SK-N-SH treated with all-trans-retinoic acid at 6 μM for 48 hours (cell line): ENCODE measurements around the gene CENPQ.

ENCODE experiments used
- ATAC-seq: fragments of 200-7000 bp; cut with Tn5 transposase; 3 replicates; pipeline ENCODE4 v1.9.1; 2020; ENCODE audit warnings: mild to moderate bottlenecking, moderate library complexity
- ARNTL ChIP-seq: fragments of 450-650 bp; formaldehyde crosslinking; IDR thresholded peaks from 2 replicates; pipeline ENCODE4 v1.5.0; 2020; ENCODE audit warnings: low read depth, mild to moderate bottlenecking, moderate library complexity, borderline replicate concordance
- BACH2 ChIP-seq: fragments of 250-450 bp; sonication (Bioruptor Pico); IDR thresholded peaks from 2 replicates; pipeline ENCODE4 v1.9.0; 2021; ENCODE audit warnings: mild to moderate bottlenecking, borderline replicate concordance
- CSDC2 ChIP-seq: fragments of 250-450 bp; sonication (Bioruptor Pico); IDR thresholded peaks from 2 replicates; pipeline ENCODE4 v1.5.0; 2020; ENCODE audit warnings: mild to moderate bottlenecking, moderate library complexity
- ESRRG ChIP-seq: fragments of 250-450 bp; sonication (Bioruptor Pico); IDR thresholded peaks from 2 replicates; pipeline ENCODE4 v1.6.1; 2021; ENCODE audit warnings: mild to moderate bottlenecking
- GLIS3 ChIP-seq: fragments of 250-450 bp; sonication (Bioruptor Pico); IDR thresholded peaks from 2 replicates; pipeline ENCODE4 v1.5.0; 2020; ENCODE audit warnings: mild to moderate bottlenecking, moderate library complexity
- ISL1 ChIP-seq: fragments of 250-450 bp; sonication (Bioruptor Pico); IDR thresholded peaks from 2 replicates; pipeline ENCODE4 v2.1.2; 2022; ENCODE audit warnings: mild to moderate bottlenecking, moderate library complexity
- POU6F1 ChIP-seq: fragments of 250-450 bp; sonication (Bioruptor Pico); IDR thresholded peaks from 2 replicates; pipeline ENCODE4 v1.8.0; 2021; ENCODE audit warnings: low read depth, mild to moderate bottlenecking, moderate library complexity, borderline replicate concordance
- SNAI2 ChIP-seq: fragments of 250-450 bp; sonication (Bioruptor Pico); IDR thresholded peaks from 2 replicates; pipeline ENCODE4 v1.5.0; 2020; ENCODE audit warnings: mild to moderate bottlenecking, moderate library complexity
- TCF4 ChIP-seq: fragments of 250-450 bp; sonication (Bioruptor Pico); IDR thresholded peaks from 2 replicates; pipeline ENCODE4 v1.8.0; 2021; ENCODE audit warnings: mild to moderate bottlenecking, moderate library complexity, borderline replicate concordance
- TOX ChIP-seq: fragments of 250-450 bp; sonication (Bioruptor Pico); IDR thresholded peaks from 2 replicates; pipeline ENCODE4 v1.8.0; 2021; ENCODE audit warnings: mild to moderate bottlenecking, moderate library complexity, borderline replicate concordance
- TSHZ2 ChIP-seq: fragments of 250-450 bp; sonication (Bioruptor Pico); IDR thresholded peaks from 2 replicates; pipeline ENCODE4 v1.5.0; 2020; ENCODE audit warnings: mild to moderate bottlenecking, moderate library complexity
- ZC3H10 ChIP-seq: fragments of 250-450 bp; sonication (Bioruptor Pico); IDR thresholded peaks from 2 replicates; pipeline ENCODE4 v1.5.1; 2021; ENCODE audit warnings: mild to moderate bottlenecking, moderate library complexity
- ZFP30 ChIP-seq: fragments of 450-650 bp; formaldehyde crosslinking; IDR thresholded peaks from 2 replicates; pipeline ENCODE4 v1.5.0; 2022; ENCODE audit warnings: mild to moderate bottlenecking, moderate library complexity
- ZNF565 ChIP-seq: fragments of 450-650 bp; formaldehyde crosslinking; conservative IDR thresholded peaks from 2 replicates; pipeline ENCODE4 v1.5.0; 2020; ENCODE audit warnings: low read depth, mild to moderate bottlenecking, moderate library complexity
- ZNF70 ChIP-seq: fragments of 450-650 bp; formaldehyde crosslinking; IDR thresholded peaks from 2 replicates; pipeline ENCODE4 v1.5.0; 2020; ENCODE audit warnings: mild to moderate bottlenecking, moderate library complexity
- ZNF8 ChIP-seq: fragments of 450-650 bp; formaldehyde crosslinking; IDR thresholded peaks from 2 replicates; pipeline ENCODE4 v1.5.0; 2020; ENCODE audit warnings: mild to moderate bottlenecking, moderate library complexity
- TF ChIP-seq, protein P1 (sequence below): fragments of 250-450 bp; sonication (Bioruptor Pico); IDR thresholded peaks from 2 replicates; pipeline ENCODE4 v1.8.0; 2020; ENCODE audit warnings: mild to moderate bottlenecking, moderate library complexity, borderline replicate concordance
- TF ChIP-seq, protein P2 (sequence below): fragments of 250-450 bp; sonication (Bioruptor Pico); IDR thresholded peaks from 2 replicates; pipeline ENCODE4 v1.5.1; 2020; ENCODE audit warnings: low read depth, mild to moderate bottlenecking, moderate library complexity

Gene CENPQ

GRCh38 chr6:49541210-49541724 lies 78.1 kb downstream of the CENPQ start (continued):
- no peak for TF ChIP-seq ESRRG (CRISPR knock-in tag)
- TF ChIP-seq TSHZ2 (CRISPR knock-in tag) = no peak
- no peak for TF ChIP-seq ZFP30
- TF ChIP-seq ZNF8 = no peak
- TF ChIP-seq, all 23 proteins: peak for 8

DNA sequence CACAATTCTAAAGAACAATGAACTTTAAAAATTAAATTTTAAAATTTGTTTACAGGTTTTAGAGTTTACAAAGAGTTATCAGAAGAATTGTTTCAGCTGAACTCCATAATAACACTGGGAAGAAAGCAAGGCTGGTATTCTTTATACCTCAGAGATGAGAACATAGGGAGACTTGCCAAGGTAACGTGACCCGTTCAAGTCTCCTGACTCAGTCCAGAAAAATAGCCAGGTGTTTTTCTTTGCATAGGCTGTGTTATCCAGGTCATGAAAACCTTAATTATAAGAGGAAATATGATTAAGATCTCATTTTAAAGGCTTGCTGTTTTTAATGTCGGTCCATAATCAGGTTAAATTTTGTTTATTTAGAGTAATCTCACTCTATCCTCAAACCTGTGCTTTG lies 78.8 kb downstream of the CENPQ start:
- TF ChIP-seq ISL1 (CRISPR knock-in tag) (no peak), POU6F1 (no peak), ZC3H10 (no peak), ZFP30 (no peak), TOX (CRISPR knock-in tag) (no peak), ARNTL (CRISPR knock-in tag) (no peak), TSHZ2 (CRISPR knock-in tag) (no peak), BACH2 (CRISPR knock-in tag) (no peak), CSDC2 (CRISPR knock-in tag) (no peak), SNAI2 (no peak), TCF4 (CRISPR knock-in tag) (no peak), GLIS3 (CRISPR knock-in tag) (no peak), ZNF565 (CRISPR knock-in tag) (no peak), ESRRG (CRISPR knock-in tag) (no peak), ZNF70 (CRISPR knock-in tag) (no peak)
- TF ChIP-seq, protein P1, sequence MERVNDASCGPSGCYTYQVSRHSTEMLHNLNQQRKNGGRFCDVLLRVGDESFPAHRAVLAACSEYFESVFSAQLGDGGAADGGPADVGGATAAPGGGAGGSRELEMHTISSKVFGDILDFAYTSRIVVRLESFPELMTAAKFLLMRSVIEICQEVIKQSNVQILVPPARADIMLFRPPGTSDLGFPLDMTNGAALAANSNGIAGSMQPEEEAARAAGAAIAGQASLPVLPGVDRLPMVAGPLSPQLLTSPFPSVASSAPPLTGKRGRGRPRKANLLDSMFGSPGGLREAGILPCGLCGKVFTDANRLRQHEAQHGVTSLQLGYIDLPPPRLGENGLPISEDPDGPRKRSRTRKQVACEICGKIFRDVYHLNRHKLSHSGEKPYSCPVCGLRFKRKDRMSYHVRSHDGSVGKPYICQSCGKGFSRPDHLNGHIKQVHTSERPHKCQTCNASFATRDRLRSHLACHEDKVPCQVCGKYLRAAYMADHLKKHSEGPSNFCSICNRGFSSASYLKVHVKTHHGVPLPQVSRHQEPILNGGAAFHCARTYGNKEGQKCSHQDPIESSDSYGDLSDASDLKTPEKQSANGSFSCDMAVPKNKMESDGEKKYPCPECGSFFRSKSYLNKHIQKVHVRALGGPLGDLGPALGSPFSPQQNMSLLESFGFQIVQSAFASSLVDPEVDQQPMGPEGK = no peak
- TF ChIP-seq, protein P2, sequence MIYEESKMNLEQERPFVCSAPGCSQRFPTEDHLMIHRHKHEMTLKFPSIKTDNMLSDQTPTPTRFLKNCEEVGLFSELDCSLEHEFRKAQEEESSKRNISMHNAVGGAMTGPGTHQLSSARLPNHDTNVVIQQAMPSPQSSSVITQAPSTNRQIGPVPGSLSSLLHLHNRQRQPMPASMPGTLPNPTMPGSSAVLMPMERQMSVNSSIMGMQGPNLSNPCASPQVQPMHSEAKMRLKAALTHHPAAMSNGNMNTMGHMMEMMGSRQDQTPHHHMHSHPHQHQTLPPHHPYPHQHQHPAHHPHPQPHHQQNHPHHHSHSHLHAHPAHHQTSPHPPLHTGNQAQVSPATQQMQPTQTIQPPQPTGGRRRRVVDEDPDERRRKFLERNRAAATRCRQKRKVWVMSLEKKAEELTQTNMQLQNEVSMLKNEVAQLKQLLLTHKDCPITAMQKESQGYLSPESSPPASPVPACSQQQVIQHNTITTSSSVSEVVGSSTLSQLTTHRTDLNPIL (CRISPR knock-in tag) = no peak
- ATAC-seq = no peak
